ENCODE measurements around the gene CCDC186.

The CCDC186 gene

DNA sequence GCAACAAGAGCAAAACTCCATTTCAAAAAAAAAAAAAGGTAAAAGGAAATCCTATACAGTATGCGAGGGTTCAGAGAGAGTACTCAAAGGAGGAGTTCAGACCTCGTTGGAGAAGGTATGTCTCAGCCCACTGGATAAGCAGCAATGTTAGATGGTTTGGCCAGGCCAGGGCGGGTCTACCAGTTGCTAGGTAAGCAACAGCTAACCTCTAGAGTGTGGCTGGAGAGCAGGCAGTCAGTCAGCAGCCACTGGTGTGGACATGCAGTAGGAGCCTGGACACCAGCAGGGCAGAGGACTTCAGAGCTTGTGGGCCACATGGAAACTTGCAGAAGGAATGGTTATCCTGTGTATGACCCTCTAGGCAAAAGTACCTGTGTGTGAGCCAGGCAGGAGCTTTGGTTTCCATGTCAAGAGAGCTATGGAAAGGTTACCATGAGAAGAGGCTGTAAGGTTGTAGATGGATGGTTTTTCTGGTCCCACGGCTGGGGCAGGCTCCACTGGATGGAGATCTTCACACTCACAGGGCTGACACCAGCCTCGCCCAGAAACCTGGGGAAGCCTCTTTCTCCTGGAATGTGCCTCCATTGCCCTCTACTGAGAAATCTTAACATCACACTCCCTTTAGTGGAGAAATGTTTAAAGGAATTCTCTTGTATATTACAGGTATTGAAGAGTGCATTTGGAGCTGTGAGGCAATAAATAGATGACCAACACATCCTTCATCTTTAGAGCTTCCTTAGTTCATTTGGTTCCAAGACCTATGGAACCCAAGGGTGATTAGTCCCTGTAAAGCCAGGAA lies 63.6 kb downstream of the CCDC186 start:
- no peak for DNase-seq (ENCODE audit: low read depth)

DNA sequence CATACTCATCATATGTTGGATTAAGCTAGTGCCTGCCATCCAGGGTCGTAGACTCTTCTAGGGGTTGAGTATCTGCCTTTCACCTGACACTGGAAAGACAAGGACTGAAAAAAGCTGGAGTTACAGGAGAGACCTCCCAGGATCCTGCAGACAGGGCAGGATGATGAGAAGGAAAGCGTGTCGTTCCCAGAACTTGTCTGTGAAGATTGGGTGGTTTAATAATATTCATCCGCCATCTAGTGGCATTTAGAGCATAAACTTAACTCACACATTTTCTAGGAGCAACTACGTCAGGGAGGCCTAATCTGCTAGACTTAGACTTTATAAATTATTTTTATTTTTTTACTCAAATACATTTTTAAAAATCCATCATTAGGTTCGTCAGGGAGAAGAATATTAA lies 70.7 kb downstream of the CCDC186 start:
- no peak for DNase-seq (ENCODE audit: low read depth)

DNA sequence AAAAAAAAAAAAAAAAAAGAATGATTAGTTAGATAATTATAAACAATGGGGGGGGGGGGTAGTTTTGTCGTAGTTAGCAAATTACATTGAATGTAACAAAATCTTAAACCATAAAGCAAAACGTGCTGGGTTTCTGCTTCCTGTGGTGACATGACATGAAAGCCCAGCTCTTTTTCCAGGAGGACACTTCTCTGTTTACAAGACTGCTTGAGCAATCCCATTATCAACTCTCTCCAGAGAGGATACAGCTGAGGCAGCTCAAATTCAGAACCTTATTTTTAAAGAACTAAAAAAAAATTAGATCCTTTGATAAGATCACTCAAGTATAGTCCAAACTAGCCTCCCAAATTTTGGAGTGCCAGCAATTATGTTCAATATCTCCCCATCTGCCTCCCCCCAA lies 71.7 kb downstream of the CCDC186 start:
- DNase-seq (ENCODE audit: low read depth) = no peak

DNA sequence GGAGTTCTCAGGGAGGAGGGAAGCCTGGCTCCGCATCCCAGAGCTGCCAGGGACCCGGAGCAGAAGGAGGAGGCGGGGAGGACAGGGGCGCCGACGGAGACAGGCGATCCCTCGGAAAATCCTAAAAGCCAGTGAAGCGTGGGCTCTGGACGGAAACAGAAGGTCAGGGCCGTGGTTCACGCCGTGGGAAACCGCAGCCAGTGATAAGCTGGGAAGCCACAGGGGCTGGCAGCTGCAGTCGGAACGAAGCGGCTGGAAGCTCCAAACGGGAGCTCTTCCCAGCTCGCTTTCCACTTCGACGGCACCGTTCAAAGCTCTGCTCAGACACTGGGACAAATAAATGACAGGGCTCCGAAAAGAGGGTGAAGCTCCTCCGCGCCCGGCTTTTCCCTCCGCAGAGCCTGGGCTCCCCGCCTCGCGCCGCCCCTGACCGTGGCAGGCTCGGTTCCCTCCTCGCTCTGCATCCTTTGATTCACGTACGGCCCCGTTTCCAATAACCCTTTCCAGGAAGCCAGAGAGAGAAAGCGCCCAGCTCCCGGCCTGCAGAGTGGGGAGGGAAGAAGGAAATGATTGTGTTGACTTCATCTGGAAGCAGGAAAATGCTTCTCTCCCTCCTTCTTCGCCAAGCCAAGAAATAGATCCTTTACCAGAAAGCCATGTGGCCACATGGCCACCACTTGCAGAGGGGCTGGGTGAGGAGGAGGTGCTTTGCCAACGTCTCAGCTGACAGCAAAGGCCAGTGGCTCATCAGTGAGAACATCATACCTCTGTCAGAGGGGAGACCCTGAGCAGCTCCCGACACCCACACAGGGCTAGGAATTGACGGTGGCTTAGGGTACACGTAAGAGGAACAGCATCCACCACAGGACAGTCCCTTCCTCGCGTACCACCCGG lies 72.9 kb downstream of the CCDC186 start:
- DNase-seq (ENCODE audit: low read depth) = no peak

DNA sequence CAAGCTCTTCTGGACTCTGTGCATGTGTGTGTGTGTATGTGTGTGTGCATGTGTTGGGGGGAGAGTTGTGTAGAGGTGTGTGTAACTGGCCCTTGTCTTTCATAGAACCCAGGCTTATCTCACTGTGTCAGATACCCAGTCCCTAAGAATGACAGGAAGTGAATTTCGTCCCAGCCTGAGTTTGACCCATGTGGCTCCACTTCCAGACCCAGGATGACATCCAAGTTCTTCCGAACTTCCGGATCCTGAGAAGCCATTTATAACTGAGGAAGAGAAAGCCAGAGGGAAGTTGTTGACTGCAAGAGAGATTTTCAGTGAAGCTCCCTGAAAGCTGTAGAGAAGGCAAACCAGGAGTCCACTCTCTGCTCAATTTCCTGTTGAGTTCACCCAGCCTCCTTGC lies 77.1 kb downstream of the CCDC186 start:
- no peak for DNase-seq (ENCODE audit: low read depth)

DNA sequence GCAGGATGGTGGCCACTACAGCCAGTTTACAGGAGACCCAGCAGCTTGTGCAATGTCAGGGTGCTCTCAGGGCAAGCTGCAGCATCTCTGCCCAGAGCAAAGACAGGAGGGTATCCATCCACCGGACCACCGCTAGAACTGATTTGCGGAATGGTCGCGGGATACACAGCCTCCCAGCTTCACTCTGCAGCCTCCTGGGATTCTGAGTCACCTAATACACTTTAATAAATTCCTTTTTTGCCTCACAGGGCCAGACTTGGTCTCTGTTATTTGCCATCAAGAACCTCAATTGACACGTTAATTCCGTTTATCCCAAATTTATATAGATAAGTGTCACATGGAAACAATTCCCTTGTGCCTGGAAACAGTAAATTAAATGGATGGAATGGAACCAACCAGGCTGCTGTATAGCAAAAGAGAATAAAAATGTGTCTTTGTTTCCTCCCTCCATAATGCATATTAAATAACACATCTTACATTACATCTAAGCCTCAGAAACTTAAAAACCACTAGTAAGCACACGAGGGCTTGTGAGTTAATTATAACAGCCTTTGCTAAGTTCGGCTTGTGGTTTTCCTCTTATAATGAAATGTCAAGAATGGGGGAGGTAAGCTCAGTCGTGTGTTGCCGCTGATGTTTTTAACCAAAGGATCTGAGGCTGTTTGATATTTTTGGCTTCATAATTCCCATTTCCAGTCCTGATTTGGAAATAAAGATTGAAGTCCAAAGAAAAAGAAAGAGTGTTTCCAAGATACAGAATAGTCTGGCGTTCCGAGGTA lies 78.3 kb downstream of the CCDC186 start:
- DNase-seq (ENCODE audit: low read depth) = no peak

DNA sequence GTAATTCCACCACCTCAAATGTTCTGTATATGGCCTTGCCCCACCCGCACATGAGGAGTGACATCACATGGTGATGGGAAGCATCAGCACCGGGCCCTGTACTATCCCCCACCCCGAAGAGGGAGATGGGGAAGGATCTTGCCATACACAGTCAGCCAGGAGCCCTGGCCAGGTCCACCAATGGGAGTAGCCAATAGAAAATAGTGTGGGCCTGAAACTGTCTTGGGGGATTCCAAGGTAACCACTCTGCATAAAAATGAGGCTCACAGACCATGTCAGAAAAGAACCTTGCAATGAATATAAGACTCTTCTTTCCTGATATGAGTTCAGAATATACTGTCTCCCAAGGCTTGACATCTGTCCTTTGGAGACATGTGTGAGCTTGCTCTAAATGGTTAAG lies 79.2 kb downstream of the CCDC186 start:
- no peak for DNase-seq (ENCODE audit: low read depth)

DNA sequence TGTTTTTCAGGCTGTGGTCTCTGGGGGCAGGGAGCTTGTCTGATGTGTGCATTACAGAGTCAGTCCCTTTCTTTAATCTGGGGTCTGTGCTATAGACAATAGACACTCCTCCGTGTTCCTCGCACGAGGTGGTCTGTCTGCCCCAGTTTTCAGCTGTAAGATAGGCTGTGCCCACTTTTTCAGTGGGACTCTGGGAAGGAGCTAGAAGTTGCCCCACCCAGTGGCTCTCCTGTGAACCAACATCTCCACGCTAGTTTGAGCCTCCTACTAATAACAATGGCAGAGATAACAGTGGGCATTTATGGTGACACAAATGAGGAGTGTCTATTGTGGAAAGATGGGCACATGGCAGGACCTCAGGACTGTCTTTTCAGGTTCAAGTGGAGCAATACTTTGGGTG lies 86.3 kb downstream of the CCDC186 start:
- no peak for DNase-seq (ENCODE audit: low read depth)

DNA sequence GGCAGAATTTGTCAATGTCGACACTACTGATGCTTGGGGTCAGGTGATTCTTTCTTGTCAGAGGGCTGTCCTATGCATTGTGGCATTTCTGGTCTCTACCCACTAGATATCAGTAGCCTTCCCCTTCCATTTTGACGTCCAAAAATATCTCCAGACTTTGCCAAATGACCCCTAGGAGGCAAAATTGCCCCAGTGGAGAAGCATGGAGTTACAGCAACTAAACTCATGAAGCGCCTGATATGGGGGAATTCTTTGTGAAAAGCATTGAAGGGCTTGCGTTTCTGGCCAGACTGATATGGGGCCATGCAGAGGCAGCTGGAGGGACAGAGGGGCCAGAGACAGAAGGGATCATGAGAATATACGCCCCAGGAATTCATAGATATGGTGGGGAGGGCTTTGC lies 86.7 kb downstream of the CCDC186 start:
- DNase-seq (ENCODE audit: low read depth) = no peak

DNA sequence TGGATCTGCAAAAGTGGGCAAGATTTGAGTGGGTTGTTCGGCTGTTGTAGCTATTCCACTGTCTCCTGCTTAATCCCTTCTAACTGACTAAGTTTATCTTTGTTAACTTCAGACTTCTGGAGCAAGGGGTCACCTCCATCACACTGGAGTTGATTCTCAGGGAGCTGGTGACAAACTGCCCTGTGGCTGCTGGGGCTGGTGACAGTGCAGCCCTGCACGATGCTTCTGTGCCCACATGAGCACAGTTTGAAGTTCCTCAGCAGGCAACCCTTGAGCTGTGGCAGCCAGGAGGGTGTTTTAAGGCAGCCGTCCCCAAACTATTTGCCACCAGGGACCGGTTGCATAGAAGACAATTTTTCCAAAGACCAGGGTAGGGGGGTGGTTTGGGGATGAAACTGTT lies 89.8 kb downstream of the CCDC186 start:
- no peak for DNase-seq (ENCODE audit: low read depth)

DNA sequence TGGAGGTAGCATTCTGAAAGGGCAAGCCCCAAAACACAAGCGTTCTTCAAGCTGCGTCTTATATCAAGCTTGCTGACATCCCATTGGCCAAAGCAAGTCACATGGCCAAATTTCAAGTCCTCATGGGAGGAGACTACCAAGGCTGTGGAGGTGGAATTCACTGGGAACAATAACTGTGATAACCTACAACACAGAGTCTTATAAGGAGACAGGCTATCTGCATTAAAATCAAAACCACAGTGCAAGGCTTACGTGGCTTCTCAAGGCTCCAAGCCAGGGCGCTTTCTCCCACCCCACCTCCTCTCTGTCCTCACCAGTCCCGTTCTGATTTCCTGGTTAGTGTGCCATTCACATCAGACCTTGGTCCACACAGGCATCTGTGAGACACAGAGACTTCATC lies 91.0 kb downstream of the CCDC186 start:
- no peak for DNase-seq (ENCODE audit: low read depth)

DNA sequence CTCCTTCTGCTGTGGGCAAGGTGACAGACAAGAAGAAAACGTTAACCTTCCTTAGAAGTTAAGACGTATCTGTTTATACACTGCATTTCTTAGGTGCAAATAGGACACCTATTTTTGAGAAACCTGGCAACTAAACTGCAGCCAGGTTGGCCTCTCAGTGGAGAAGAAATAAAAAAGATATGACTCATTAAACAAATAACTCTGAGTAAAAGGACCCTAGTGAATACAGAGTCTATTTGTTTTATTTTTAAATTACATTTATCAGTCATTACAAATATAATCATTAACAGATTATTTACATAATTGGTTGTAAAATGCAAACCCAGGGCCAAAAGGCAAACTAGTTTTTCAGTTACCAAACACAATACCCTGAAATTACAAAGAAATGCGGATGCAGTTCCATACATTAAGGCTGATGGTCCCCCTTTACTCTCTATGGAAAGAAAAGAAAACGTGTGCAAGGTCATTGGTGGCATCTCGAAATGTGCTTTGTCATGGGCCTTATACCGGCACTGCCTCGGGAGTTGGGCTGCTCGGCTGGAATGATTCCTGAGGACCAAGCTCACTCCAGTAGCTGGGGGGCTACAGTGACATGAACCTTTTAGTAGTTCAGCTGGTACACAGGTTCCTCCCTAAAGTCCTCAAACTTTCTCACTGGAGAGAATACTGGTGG lies 92.0 kb downstream of the CCDC186 start:
- no peak for DNase-seq (ENCODE audit: low read depth)

DNA sequence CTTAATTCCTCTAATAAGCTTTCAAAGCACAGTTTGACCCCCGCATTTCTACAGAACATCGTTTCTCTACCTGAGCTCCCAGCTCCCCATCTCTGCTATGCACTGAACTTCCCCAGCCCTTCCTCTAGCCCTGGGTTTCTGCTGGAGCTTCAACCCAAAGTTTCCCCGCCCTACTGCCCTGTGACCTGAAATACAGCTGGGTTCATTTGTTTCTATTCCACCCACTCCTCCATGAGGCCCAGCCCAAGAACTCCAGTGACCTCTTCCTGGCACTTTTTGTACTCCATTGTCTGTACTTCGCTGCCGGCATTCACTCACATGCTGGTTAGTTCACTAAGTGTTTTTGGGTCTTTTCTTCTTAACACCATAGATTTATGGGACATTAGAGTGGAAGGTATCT lies 94.6 kb downstream of the CCDC186 start:
- DNase-seq (ENCODE audit: low read depth) = no peak

DNA sequence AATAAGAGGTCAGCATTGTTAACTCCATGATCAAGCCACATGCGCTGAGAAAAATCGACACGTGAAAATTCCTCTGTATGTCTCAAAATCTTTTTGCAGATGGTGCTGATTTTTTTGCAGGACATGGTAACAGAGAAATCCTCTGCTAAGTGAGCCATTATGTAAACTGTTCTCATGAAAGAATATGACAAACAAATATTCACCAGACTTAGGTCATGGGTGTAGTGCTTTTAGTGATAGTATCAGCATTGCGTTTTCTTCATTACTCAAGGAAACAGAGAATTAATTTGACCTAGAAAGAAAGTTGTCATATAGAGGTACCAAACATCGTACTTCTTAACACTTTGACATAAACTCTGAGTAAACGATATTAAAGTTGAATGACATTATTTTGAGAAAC lies 95.7 kb downstream of the CCDC186 start:
- DNase-seq (ENCODE audit: low read depth) = no peak

DNA sequence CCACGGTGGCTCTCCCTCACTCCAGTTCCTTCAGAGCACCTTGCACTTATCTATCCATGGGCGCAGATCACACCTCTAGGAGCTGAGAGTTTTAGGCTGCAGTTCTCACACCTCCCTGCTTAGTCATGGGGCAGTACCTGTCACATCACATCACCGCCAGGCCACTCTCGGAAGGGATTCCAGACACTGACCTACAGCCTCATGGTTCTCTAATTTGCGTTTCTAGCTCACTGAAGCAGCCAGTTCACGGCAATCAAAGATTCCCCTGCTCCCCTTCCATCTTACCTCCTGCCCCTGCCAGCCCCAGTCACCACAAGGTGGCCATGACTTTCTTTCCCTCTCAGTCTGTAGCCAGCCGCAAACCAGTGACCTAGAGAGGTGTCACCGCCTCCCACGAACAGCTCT lies 96.2 kb downstream of the CCDC186 start:
- no peak for DNase-seq (ENCODE audit: low read depth)

DNA sequence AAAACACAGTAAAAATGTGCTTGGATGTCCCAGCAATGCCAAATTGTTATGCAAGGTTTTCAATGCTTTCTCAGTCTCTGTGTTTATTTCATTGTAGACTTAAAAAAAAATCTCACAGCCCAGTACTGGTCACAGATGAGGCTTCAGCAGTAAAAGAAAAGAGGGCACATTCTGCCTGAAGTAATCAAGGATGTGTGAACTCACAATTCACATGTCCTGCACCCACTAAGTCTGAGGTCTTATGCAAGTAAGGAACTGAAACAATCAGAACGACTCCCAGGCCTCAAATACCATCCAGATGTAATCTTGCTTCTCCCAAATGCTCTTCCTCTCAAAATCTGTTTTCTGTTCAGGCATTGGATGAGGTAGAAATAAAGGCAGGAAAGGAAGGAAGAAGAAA lies 96.7 kb downstream of the CCDC186 start:
- no peak for DNase-seq (ENCODE audit: low read depth)

DNA sequence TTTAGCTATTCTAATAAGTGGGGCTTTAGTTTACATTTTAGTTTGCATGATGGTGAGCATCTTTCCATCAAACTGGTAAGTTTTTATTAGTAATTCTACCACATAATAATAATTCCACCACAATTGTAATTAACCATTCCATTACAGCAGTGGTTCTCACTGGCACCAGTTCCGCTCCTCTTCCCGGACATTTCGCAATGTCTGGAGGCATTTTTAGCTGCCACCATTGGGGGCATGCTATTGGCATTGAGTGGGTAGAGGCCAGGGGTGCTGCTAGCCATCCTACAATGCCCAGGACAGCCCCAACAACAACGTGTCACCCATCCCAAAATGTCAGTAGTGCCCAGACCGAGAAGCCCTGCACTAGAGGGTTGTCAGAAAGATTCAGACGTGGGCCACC lies 98.9 kb downstream of the CCDC186 start:
- DNase-seq (ENCODE audit: low read depth) = no peak

DNA sequence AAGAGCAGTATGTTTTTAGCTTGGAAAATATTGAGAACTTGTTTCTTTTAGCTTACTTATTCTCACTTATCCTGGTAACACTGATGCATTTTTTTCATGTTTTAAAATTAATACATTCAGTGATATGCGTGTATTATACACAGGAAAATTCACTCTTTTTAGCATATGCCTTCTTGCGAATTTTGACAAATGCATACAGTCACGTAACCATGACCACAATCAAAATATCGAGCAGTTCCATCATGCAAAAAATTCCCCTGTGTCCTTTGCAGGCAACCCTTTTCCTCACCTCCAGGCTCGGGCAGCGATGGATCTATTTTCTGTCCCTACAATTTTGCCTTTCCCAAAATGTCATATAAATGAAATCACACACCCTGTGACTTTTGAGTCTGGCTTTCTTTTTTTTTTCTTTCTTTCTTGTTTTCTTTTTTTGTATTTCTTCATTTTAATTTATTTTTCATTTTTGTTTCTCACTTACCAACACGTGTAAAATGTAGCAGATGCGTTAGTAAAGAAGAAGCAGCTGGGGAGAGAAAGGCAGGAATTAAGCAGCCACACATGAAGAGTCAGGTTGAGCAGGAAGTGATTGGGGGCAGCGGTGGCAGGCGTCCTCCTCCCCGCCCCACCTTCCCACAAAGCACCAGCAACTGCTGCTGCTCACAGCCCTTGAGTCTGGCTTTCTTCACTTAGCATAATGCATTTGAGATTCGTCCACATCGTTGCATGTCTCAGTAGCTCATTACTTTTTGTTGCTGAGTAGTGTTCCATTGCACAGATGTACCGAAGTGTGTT lies 100.4 kb downstream of the CCDC186 start:
- peak; percentile 8 for DNase-seq (ENCODE audit: low read depth)

DNA sequence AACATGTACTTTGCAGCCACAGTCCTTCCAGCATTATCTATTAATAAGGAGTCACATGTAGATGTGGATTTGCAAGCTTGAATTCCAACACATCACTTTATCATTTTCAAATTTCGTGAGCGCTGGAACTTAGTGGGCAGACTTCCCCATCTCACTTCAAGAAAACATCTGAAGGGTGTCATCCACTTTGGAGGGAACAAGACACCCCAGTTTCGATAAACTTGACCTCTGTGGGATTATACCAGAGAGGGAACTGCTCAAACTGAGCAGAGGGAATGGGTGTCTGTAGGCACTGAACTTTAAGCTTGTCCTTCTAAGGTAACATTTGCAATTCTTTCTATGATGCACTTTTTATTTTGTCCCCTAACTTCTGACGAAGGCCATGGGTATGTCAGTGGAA lies 102.8 kb downstream of the CCDC186 start:
- DNase-seq (ENCODE audit: low read depth) = no peak

All from activated T-cell treated with anti-CD3 and anti-CD28 coated beads for 1 hour (primary cell).